Transverse colon (tissue), 3 donors: ENCODE data around the gene TM4SF18.

Experiments
- CTCF ChIP-seq, 5 experiments: fragments of 200-600 bp in 3 of 5; fragments of 450-650 bp in 2 of 5; sonication (generic) in 3 of 5; IDR thresholded peaks; 1 replicate in 2 of 5; 2 replicates in 3 of 5; pipeline ENCODE4 v1.5.1; 2016 to 2017; ENCODE audit warnings: antibody characterized with exemption in 5 of 5, inconsistent platforms in 3 of 5, mild to moderate bottlenecking in 2 of 5, moderate library complexity in 1 of 5
- POLR2A ChIP-seq: fragments of 450-650 bp; IDR thresholded peaks from one replicate; pipeline ENCODE4 v1.6.1; 2016; ENCODE audit warnings: antibody characterized with exemption, mild to moderate bottlenecking, moderate library complexity

- TF ChIP-seq CTCF (IDR thresholded peaks at IDR 0.05) (no peak), POLR2A (no peak)
These were observed 40.8 kb downstream of the TM4SF18 start for GRCh38 chr3:149292666-149293065.
